SK-N-SH (cell line): Measurements from ENCODE around the gene FYN. TPM values are rescaled to one million over a fixed set of nuclear protein-coding genes. Genes with fewer than 3 reads are reported as not detected.

Experiments
- CTCF ChIA-PET: fragments of 300-600, 350-600 bp; formaldehyde crosslinking; extraction: SDS; loops from one replicate; lab custom pipeline; 2021; lab: Yijun Ruan, JAX
- POLR2A ChIA-PET: fragments of 350-600 bp; sonication (Branson Sonifier 250); formaldehyde crosslinking; extraction: SDS; loops from one replicate; lab custom pipeline; 2020; ENCODE audit warnings: antibody characterized with exemption, inconsistent platforms; lab: Yijun Ruan, JAX
- DNase-seq: peaks from one replicate; pipeline ENCODE4 v3.0.0; 2012
- H2AFZ ChIP-seq: fragments of 200-600 bp; sonication (generic); 2 replicates; pipeline ENCODE4 v1.8.1; 2016; ENCODE audit warnings: antibody characterized with exemption, mild to moderate bottlenecking, low read depth
- H3F3A ChIP-seq: fragments of 200-600 bp; sonication (generic); replicated peaks from 2 replicates; pipeline ENCODE3; 2016; ENCODE audit warnings: antibody characterized with exemption, mild to moderate bottlenecking; ENCODE audit not compliant: insufficient read depth
- H3K27ac ChIP-seq, 2 experiments: fragments of 200-500 bp in 1 of 2; fragments of 200-600 bp in 1 of 2; sonication (Bioruptor generic) in 1 of 2; sonication (generic), shearing (Covaris generic) in 1 of 2; 2 replicates each; pipeline versions ENCODE4 v1.5.1 to v1.6.1; 2014 to 2016; ENCODE audit warnings: low read depth in 2 of 2, inconsistent platforms in 1 of 2, low read length in 1 of 2, mild to moderate bottlenecking in 1 of 2, mixed read lengths in 1 of 2
- H3K27me3 ChIP-seq: fragments of 200-600 bp; sonication (generic), shearing (Covaris generic); 2 replicates; pipeline ENCODE4 v1.6.1; 2016; ENCODE audit warnings: mixed run types; ENCODE audit not compliant: insufficient read depth
- H3K36me3 ChIP-seq, 2 experiments: fragments of 200-500 bp in 1 of 2; fragments of 200-600 bp in 1 of 2; sonication (Bioruptor generic) in 1 of 2; sonication (generic) in 1 of 2; replicated peaks in 1 of 2; 2 replicates each; pipeline versions ENCODE3 to v1.5.1; 2014 to 2016; ENCODE audit warnings: low read length in 1 of 2, mild to moderate bottlenecking in 1 of 2; ENCODE audit not compliant: insufficient read depth in 2 of 2, control insufficient read depth in 1 of 2
- H3K4me1 ChIP-seq, 2 experiments: fragments of 200-500 bp in 1 of 2; fragments of 200-600 bp in 1 of 2; sonication (Bioruptor generic) in 1 of 2; sonication (generic), shearing (Covaris generic) in 1 of 2; 2 replicates each; pipeline versions ENCODE4 v1.5.1 to v1.6.1; 2014 to 2016; ENCODE audit warnings: low read depth in 1 of 2, low read length in 1 of 2, mixed run types in 1 of 2; ENCODE audit not compliant: insufficient read depth in 2 of 2, control insufficient read depth in 1 of 2
- H3K4me2 ChIP-seq: fragments of 200-600 bp; sonication (generic), shearing (Covaris generic); 2 replicates; pipeline ENCODE4 v1.6.1; 2017; ENCODE audit warnings: mixed run types
- H3K4me3 ChIP-seq, 2 experiments: fragments of 200-500 bp in 1 of 2; fragments of 200-600 bp in 1 of 2; sonication (Bioruptor generic) in 1 of 2; sonication (generic), shearing (Covaris generic) in 1 of 2; 2 replicates each; pipeline versions ENCODE4 v1.5.1 to v1.8.1; 2014 to 2016; ENCODE audit warnings: low read depth in 2 of 2, inconsistent platforms in 1 of 2, low read length in 1 of 2, mild to moderate bottlenecking in 1 of 2, mixed read lengths in 1 of 2, moderate library complexity in 1 of 2
- H3K79me2 ChIP-seq: fragments of 200-600 bp; sonication (generic); 2 replicates; pipeline ENCODE4 v1.8.1; 2017; ENCODE audit warnings: mild to moderate bottlenecking; ENCODE audit not compliant: insufficient read depth
- H3K9ac ChIP-seq: fragments of 200-600 bp; sonication (generic); 2 replicates; pipeline ENCODE4 v1.6.1; 2017; ENCODE audit warnings: mixed run types
- H3K9me2 ChIP-seq: fragments of 200-600 bp; sonication (generic); 2 replicates; pipeline ENCODE4 v1.6.1; 2017; ENCODE audit warnings: mixed run types
- H3K9me3 ChIP-seq: fragments of 200-600 bp; sonication (generic); 2 replicates; pipeline ENCODE4 v1.6.1; 2017; ENCODE audit warnings: mixed run types, mild to moderate bottlenecking, moderate library complexity
- H4K20me1 ChIP-seq: fragments of 200-600 bp; sonication (generic); 2 replicates; pipeline ENCODE4 v1.6.1; 2017; ENCODE audit warnings: mild to moderate bottlenecking, mixed run types; ENCODE audit not compliant: insufficient read depth
- CHD2 ChIP-seq: fragments of 150-350 bp; IDR thresholded peaks from 2 replicates; pipeline ENCODE4 v1.6.1; 2018; ENCODE audit warnings: low read length; ENCODE audit not compliant: partially characterized antibody
- EZH2phosphoT487 ChIP-seq: fragments of 200-600 bp; sonication (generic); IDR thresholded peaks from 2 replicates; pipeline ENCODE4 v1.6.1; 2017; ENCODE audit warnings: low read depth, mixed run types, mild to moderate bottlenecking, antibody characterized with exemption, moderate library complexity, borderline replicate concordance
- FOSL2 ChIP-seq: IDR thresholded peaks from 2 replicates; pipeline ENCODE4 v1.4.0; 2012; ENCODE audit warnings: low read depth, mild to moderate bottlenecking, moderate library complexity, borderline replicate concordance
- FOXJ3 ChIP-seq: sonication (generic); formaldehyde crosslinking; IDR thresholded peaks from 2 replicates; pipeline ENCODE4 v1.5.1; 2020; ENCODE audit warnings: mild to moderate bottlenecking, missing genetic modification reagents
- GATA2 ChIP-seq: sonication (generic); formaldehyde crosslinking; IDR thresholded peaks from 2 replicates; pipeline ENCODE4 v1.5.0; 2020; ENCODE audit warnings: mild to moderate bottlenecking, missing genetic modification reagents
- JUND ChIP-seq: IDR thresholded peaks from 2 replicates; pipeline ENCODE4 v1.4.0; 2012
- MEF2A ChIP-seq: IDR thresholded peaks from 2 replicates; pipeline ENCODE4 v1.4.0; 2012; ENCODE audit warnings: low read depth, borderline replicate concordance
- NFIC ChIP-seq: IDR thresholded peaks from 2 replicates; pipeline ENCODE4 v1.4.0; 2012; ENCODE audit warnings: borderline replicate concordance
- POLR2AphosphoS5 ChIP-seq: IDR thresholded peaks from 2 replicates; pipeline ENCODE4 v1.6.1; 2012; ENCODE audit warnings: low read depth, low read length
- RAD21 ChIP-seq: IDR thresholded peaks from 2 replicates; pipeline ENCODE4 v1.6.1; 2012; ENCODE audit warnings: mild to moderate bottlenecking, low read length
- SMC3 ChIP-seq: IDR thresholded peaks from 2 replicates; pipeline ENCODE4 v1.6.1; 2012; ENCODE audit warnings: low read depth, low read length, improper control_type of control experiment
- TAF1 ChIP-seq: IDR thresholded peaks from 2 replicates; pipeline ENCODE4 v1.6.1; 2012; ENCODE audit warnings: low read depth, mild to moderate bottlenecking, low read length, moderate library complexity, borderline replicate concordance
- TCF12 ChIP-seq: IDR thresholded peaks from 2 replicates; pipeline ENCODE4 v1.4.0; 2012
- YY1 ChIP-seq: IDR thresholded peaks from 2 replicates; pipeline ENCODE4 v1.4.0; 2012; ENCODE audit warnings: low read depth, mild to moderate bottlenecking
- WGBS: methylation state at CpG from one replicate; pipeline ENCODE4 v1.1.6; 2017; ENCODE audit warnings: low lambda C conversion rate; 5-methylcytosine and 5-hydroxymethylcytosine counted together
- polyA plus RNA-seq, 3 experiments: library from polyadenylated mRNA; depleted of rRNA; stranded (reverse); fragments of >200 nt; gene quantifications; 2 replicates each; pipeline ENCODE4 v1.2.3, GENCODE V29; 2012
- TF ChIP-seq, protein P1 (sequence below): fragments of 150-350 bp; IDR thresholded peaks from 2 replicates; pipeline ENCODE4 v1.6.1; 2016; ENCODE audit warnings: mild to moderate bottlenecking, low read depth, low read length
- TF ChIP-seq, protein P2 (sequence below): fragments of 200-600 bp; sonication (generic); IDR thresholded peaks from 2 replicates; pipeline ENCODE4 v1.6.1; 2017; ENCODE audit warnings: antibody characterized with exemption, mild to moderate bottlenecking, moderate library complexity
- TF ChIP-seq, protein P3 (sequence below): fragments of 150-350 bp; IDR thresholded peaks from 2 replicates; pipeline ENCODE4 v1.6.1; 2017; ENCODE audit warnings: antibody characterized with exemption, low read length, low read depth, borderline replicate concordance
- TF ChIP-seq, protein P4 (sequence below): IDR thresholded peaks from 2 replicates; pipeline ENCODE4 v1.4.0; 2012; ENCODE audit warnings: low read depth
- TF ChIP-seq, protein P5 (sequence below): IDR thresholded peaks from 2 replicates; pipeline ENCODE4; 2012

The FYN gene
- polyA plus RNA-seq, 1 of the 3 experiments (the other 2 are of a cell fraction) = 31.0 TPM

DNA sequence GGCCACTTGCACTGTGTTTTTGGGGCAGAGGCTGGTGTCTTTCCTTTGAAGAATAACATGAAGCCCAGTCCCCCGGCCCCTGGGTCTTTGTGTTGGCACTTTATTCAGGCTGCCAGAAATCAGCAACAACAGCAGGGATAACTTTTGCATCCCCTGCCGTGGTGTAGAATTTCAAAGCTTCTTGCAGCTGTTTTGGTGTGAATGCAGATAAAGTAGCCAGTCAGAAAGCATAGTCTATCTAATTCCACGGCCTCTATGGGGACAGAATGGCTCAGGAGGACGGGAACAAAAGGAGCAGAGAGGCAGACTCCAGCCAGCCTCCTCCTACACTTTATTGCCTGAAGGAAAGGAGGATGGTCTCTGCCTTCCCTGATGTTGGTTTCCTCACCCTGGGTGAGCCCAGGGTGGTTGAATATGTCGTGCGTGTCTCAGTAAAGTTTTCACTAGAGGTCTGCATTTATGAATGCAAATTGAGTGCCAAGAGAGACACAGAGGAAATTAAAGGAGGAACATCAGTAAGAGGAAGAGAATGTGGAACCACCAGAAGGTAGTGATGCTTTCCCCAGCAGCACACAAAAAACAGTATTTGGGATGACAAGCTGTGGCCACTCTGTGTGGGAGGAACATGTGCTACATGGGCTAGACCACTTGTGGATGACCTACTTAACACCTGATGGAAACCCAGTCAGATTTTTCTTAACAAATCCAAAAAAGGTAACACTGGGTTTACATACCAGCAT is 141.6 kb downstream of the FYN start:
- H4K20me1 ChIP-seq = no peaks in the 10 kb centered on the region
- POLR2A ChIA-PET = no interaction called here
- peaks cover 0 to 3% of the 10 kb centered on the region in 2 experiments; a peak in 1 of 4 replicates for H3K4me1 ChIP-seq
- H3K27ac ChIP-seq = no peak overlapping the region
- no peaks in the 10 kb centered on the region for H3F3A ChIP-seq
- no peak overlapping the region for H3K9ac ChIP-seq
- H3K9me2 ChIP-seq = no peaks in the 10 kb centered on the region
- no peaks in the 10 kb centered on the region for H3K9me3 ChIP-seq
- H2AFZ ChIP-seq = no peak overlapping the region
- peaks cover 0 to 4% of the 10 kb centered on the region in 2 experiments for H3K36me3 ChIP-seq
- H3K4me2 ChIP-seq = no peak overlapping the region
- CTCF ChIA-PET = no interaction called here
- no peak for DNase-seq
- H3K4me3 ChIP-seq = no peak overlapping the region
- no peaks in the 10 kb centered on the region for H3K79me2 ChIP-seq
- no peaks in the 10 kb centered on the region for H3K27me3 ChIP-seq
- TF ChIP-seq, protein P1, sequence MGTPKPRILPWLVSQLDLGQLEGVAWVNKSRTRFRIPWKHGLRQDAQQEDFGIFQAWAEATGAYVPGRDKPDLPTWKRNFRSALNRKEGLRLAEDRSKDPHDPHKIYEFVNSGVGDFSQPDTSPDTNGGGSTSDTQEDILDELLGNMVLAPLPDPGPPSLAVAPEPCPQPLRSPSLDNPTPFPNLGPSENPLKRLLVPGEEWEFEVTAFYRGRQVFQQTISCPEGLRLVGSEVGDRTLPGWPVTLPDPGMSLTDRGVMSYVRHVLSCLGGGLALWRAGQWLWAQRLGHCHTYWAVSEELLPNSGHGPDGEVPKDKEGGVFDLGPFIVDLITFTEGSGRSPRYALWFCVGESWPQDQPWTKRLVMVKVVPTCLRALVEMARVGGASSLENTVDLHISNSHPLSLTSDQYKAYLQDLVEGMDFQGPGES = no peak
- TF ChIP-seq, protein P2, sequence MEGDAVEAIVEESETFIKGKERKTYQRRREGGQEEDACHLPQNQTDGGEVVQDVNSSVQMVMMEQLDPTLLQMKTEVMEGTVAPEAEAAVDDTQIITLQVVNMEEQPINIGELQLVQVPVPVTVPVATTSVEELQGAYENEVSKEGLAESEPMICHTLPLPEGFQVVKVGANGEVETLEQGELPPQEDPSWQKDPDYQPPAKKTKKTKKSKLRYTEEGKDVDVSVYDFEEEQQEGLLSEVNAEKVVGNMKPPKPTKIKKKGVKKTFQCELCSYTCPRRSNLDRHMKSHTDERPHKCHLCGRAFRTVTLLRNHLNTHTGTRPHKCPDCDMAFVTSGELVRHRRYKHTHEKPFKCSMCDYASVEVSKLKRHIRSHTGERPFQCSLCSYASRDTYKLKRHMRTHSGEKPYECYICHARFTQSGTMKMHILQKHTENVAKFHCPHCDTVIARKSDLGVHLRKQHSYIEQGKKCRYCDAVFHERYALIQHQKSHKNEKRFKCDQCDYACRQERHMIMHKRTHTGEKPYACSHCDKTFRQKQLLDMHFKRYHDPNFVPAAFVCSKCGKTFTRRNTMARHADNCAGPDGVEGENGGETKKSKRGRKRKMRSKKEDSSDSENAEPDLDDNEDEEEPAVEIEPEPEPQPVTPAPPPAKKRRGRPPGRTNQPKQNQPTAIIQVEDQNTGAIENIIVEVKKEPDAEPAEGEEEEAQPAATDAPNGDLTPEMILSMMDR = no peak
- TF ChIP-seq EZH2phosphoT487 = no peak
- TF ChIP-seq, protein P3, sequence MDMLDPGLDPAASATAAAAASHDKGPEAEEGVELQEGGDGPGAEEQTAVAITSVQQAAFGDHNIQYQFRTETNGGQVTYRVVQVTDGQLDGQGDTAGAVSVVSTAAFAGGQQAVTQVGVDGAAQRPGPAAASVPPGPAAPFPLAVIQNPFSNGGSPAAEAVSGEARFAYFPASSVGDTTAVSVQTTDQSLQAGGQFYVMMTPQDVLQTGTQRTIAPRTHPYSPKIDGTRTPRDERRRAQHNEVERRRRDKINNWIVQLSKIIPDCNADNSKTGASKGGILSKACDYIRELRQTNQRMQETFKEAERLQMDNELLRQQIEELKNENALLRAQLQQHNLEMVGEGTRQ = no peak
- TF ChIP-seq, protein P4, sequence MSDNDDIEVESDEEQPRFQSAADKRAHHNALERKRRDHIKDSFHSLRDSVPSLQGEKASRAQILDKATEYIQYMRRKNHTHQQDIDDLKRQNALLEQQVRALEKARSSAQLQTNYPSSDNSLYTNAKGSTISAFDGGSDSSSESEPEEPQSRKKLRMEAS = no peak
- TF ChIP-seq TAF1 = no peak
- TF ChIP-seq MEF2A = no peak
- no peak for TF ChIP-seq RAD21
- TF ChIP-seq JUND = no peak
- TF ChIP-seq TCF12 = no peak
- TF ChIP-seq GATA2 (CRISPR knock-in tag) = no peak
- no peak for TF ChIP-seq CHD2
- TF ChIP-seq NFIC = no peak
- no peak for TF ChIP-seq POLR2AphosphoS5
- TF ChIP-seq, protein P5, sequence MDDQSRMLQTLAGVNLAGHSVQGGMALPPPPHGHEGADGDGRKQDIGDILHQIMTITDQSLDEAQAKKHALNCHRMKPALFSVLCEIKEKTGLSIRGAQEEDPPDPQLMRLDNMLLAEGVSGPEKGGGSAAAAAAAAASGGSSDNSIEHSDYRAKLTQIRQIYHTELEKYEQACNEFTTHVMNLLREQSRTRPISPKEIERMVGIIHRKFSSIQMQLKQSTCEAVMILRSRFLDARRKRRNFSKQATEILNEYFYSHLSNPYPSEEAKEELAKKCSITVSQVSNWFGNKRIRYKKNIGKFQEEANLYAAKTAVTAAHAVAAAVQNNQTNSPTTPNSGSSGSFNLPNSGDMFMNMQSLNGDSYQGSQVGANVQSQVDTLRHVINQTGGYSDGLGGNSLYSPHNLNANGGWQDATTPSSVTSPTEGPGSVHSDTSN = no peak
- no peak for TF ChIP-seq FOXJ3
- no peak for TF ChIP-seq YY1
- no peak for TF ChIP-seq SMC3
- no peak for TF ChIP-seq FOSL2
- 84% methylated on average over 5 of the region's 6 CpGs for WGBS
